ENCODE results near the gene CHD6. TPM values are rescaled to one million over a fixed set of nuclear protein-coding genes. Genes with fewer than 3 reads are reported as not detected.

Gene CHD6
- total and polyA plus RNA-seq, 5 donors from 2014 or later = 33.4 to 87.4 (median 39.7) TPM

DNA sequence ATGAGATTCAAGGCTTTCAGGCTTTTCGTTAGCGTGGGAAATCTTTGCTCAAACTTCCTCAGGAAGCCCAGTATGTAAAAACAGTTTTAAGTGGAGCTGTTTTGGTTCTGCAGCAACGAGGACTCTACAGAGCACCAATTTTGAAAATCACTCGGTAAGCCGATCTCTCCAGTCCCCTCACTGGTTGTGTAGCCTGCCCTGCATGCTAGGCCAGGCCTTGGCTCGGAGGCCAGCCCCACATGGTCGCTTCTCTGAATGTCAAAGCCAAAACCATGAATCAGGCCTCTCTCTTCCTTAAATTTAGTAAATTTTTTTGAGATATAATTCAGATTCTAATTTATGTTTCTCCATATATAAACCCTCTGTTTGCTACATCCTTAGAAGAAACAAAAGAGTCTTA, 108.0 kb downstream of the CHD6 start:
- no peak overlapping the region for H3K4me3 Mint-ChIP-seq
- DNase-seq = no peak
- H3K27me3 ChIP-seq (ENCODE audit: control insufficient read depth, insufficient read depth, low read length) = no peaks in the 10 kb centered on the region
- no peaks in the 10 kb centered on the region for H3K9me3 ChIP-seq (ENCODE audit: control insufficient read depth in 2 of 2, low read length in 2 of 2)
- H3K4me1 ChIP-seq (ENCODE audit: control insufficient read depth, insufficient read depth, low read length, poor library complexity, severe bottlenecking) = no peaks in the 10 kb centered on the region
- no peak overlapping the region for H3K27ac Mint-ChIP-seq
- H3K4me3 ChIP-seq (ENCODE audit: low read depth, low read length) = no peak overlapping the region
- H3K9me3 Mint-ChIP-seq = peaks cover 0 to 5% (median 0%) of the 10 kb centered on the region in 7 donors
- peaks cover 53% of the 10 kb centered on the region for H3K36me3 ChIP-seq (ENCODE audit: control insufficient read depth, insufficient read depth, low read length)
- H3K4me1 Mint-ChIP-seq = peaks cover 8 to 24% (median 17%) of the 10 kb centered on the region in 4 donors
- H3K27ac ChIP-seq (ENCODE audit: insufficient read depth, low read length, poor library complexity, severe bottlenecking) = no peak overlapping the region
- H3K36me3 Mint-ChIP-seq = peaks cover 67% of the 10 kb centered on the region
- ATAC-seq (ENCODE audit: low read depth in 2 of 2) = no peak
- H3K27me3 Mint-ChIP-seq = no peaks in the 10 kb centered on the region

DNA sequence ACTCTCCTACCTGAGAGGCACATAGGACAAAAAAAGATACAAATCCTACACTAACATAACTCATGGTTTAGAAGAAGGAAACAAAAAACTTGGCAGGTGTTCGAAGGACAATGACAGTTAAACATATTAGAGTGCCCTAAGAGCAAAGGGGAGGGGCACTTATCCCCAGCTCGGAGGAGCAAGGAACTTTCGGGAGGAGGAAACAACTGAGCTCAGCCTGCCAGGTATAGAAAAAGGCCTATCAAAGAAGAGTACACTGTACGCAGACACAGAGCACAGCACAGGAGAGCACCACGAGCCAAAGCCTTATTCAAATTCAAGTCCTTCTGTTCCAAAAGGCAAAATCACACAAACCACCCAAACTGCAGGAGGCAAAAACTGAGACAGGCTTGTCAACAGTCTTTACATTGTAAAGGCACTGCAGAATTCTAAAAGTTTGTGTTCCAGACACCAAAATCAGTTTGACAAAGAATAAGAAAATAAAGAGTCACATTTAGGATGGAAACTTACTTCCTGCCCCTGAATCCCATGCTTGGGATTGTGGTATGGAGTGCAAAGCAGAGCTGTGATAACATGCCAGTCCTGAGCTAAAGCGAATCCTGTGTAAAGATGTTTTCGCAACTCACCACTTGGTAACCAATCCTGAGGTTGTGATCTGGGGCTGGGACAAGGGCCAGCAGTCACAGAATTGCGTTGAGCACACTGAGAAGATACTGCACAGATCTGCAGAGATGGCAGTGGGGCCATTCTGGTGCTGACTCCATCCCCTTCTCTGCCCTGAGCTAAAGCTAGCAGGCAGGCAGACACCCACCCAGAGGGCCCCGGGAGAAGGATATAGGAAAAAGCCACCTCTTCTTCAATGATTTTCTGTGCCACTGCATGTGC, 108.6 kb downstream of the CHD6 start:
- H3K36me3 Mint-ChIP-seq = peaks cover 62% of the 10 kb centered on the region
- H3K4me1 Mint-ChIP-seq = peaks cover 5 to 23% (median 17%) of the 10 kb centered on the region in 4 donors
- ATAC-seq (ENCODE audit: low read depth in 2 of 2) = no peak

DNA sequence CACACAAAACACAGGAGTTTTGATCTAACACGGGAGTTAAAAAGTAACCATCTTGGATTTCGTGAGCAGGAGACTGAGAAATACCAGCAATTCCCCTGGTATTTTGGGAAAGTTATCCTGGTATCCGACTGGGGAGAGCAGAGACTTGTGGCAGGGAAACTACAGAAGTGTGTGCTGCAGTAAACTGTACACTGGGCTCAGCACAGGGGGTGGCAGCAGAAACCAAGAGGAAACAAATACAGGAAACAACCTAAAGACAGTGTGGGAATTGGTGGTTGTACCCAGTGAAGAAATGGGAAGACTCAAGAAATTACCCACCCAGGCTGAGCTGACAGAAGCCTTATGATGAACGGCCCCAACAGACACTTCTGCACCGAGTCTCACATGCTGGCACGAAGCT, 109.8 kb downstream of the CHD6 start:
- no peak overlapping the region for H3K4me3 Mint-ChIP-seq
- Histone ChIP-seq H3K4me3 (ENCODE audit: low read depth, low read length) (no peak overlapping the region), H3K4me1 (ENCODE audit: control insufficient read depth, insufficient read depth, low read length, poor library complexity, severe bottlenecking) (no peaks in the 10 kb centered on the region), H3K36me3 (ENCODE audit: control insufficient read depth, insufficient read depth, low read length) (peaks cover 43% of the 10 kb centered on the region), H3K27me3 (ENCODE audit: control insufficient read depth, insufficient read depth, low read length) (no peaks in the 10 kb centered on the region), H3K27ac (ENCODE audit: insufficient read depth, low read length, poor library complexity, severe bottlenecking) (no peak overlapping the region), H3K9me3 (ENCODE audit: control insufficient read depth in 2 of 2, low read length in 2 of 2) (no peaks in the 10 kb centered on the region)
- H3K36me3 Mint-ChIP-seq = peaks cover 55% of the 10 kb centered on the region
- H3K27me3 Mint-ChIP-seq = no peaks in the 10 kb centered on the region
- peaks cover 5 to 24% (median 13%) of the 10 kb centered on the region in 4 donors for H3K4me1 Mint-ChIP-seq
- DNase-seq = no peak
- H3K27ac Mint-ChIP-seq = no peak overlapping the region
- no peak for ATAC-seq (ENCODE audit: low read depth in 2 of 2)
- peaks cover 0 to 5% (median 1%) of the 10 kb centered on the region in 7 donors for H3K9me3 Mint-ChIP-seq

More for the DNA sequence above, 108.6 kb downstream of the CHD6 start:
- Histone ChIP-seq H3K4me3 (ENCODE audit: low read depth, low read length) (no peak overlapping the region), H3K9me3 (ENCODE audit: control insufficient read depth in 2 of 2, low read length in 2 of 2) (no peaks in the 10 kb centered on the region), H3K36me3 (ENCODE audit: control insufficient read depth, insufficient read depth, low read length) (peaks cover 54% of the 10 kb centered on the region), H3K27ac (ENCODE audit: insufficient read depth, low read length, poor library complexity, severe bottlenecking) (no peak overlapping the region), H3K4me1 (ENCODE audit: control insufficient read depth, insufficient read depth, low read length, poor library complexity, severe bottlenecking) (no peaks in the 10 kb centered on the region), H3K27me3 (ENCODE audit: control insufficient read depth, insufficient read depth, low read length) (no peaks in the 10 kb centered on the region)
- no peak for DNase-seq
- H3K4me3 Mint-ChIP-seq = no peak overlapping the region
- no peaks in the 10 kb centered on the region for H3K27me3 Mint-ChIP-seq
- peaks cover 0 to 5% (median 0%) of the 10 kb centered on the region in 7 donors for H3K9me3 Mint-ChIP-seq
- no peak overlapping the region for H3K27ac Mint-ChIP-seq

DNA sequence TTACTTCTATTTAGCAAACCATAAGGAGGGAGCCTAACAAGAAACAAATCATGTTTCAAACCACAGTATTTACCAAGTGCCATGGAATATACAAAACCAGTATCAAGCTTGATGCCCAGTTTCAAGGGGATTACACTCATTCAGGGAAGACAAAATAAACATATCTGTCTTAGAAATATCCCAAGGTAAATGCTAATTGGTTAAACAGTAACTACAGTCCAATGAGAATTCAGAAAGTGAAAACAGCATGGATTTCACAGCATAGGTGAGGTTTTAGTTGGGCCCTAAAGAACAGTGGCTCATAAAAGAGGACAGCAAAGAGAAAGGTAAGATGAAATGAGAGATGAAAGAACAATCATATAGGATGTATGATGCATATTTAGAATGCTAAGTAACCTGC, 110.3 kb downstream of the CHD6 start:
- DNase-seq = no peak
- H3K4me1 Mint-ChIP-seq = peaks cover 5 to 28% (median 13%) of the 10 kb centered on the region in 4 donors

DNA sequence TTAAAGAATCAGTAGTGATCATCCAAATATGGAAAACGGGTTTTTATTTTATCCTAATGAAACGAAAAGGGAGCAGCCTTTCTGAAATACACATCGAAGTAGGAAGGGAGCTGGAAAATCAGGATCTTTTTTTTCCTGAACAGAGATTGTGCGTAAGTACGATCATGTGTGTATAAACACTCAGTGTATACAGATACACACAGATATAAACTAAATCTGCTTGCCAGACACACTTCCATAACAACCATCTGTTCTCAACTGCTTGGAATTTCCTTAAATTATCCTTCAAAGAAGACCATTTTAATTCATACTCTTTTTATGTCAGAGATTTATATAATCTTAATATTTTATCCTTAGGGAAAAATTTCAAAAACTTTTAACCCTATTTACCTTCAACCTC, 110.7 kb downstream of the CHD6 start:
- H3K36me3 Mint-ChIP-seq = peaks cover 48% of the 10 kb centered on the region
- Histone ChIP-seq H3K27ac (ENCODE audit: insufficient read depth, low read length, poor library complexity, severe bottlenecking) (no peak overlapping the region), H3K9me3 (ENCODE audit: control insufficient read depth in 2 of 2, low read length in 2 of 2) (no peaks in the 10 kb centered on the region), H3K36me3 (ENCODE audit: control insufficient read depth, insufficient read depth, low read length) (peaks cover 38% of the 10 kb centered on the region), H3K4me3 (ENCODE audit: low read depth, low read length) (no peak overlapping the region), H3K4me1 (ENCODE audit: control insufficient read depth, insufficient read depth, low read length, poor library complexity, severe bottlenecking) (no peaks in the 10 kb centered on the region), H3K27me3 (ENCODE audit: control insufficient read depth, insufficient read depth, low read length) (no peaks in the 10 kb centered on the region)
- H3K27ac Mint-ChIP-seq = no peak overlapping the region
- H3K27me3 Mint-ChIP-seq = no peaks in the 10 kb centered on the region
- no peak overlapping the region for H3K4me3 Mint-ChIP-seq
- ATAC-seq (ENCODE audit: low read depth in 2 of 2) = no peak
- H3K4me1 Mint-ChIP-seq = peaks cover 5 to 26% (median 13%) of the 10 kb centered on the region in 4 donors
- no peak for DNase-seq
- peaks cover 0 to 5% (median 1%) of the 10 kb centered on the region in 7 donors for H3K9me3 Mint-ChIP-seq

More for the DNA sequence above, 110.3 kb downstream of the CHD6 start:
- Mint-ChIP-seq H3K27ac (no peak overlapping the region), H3K4me3 (no peak overlapping the region), H3K27me3 (no peaks in the 10 kb centered on the region), H3K36me3 (peaks cover 52% of the 10 kb centered on the region), H3K9me3 (peaks cover 0 to 5% (median 1%) of the 10 kb centered on the region in 7 donors)
- H3K9me3 ChIP-seq (ENCODE audit: control insufficient read depth in 2 of 2, low read length in 2 of 2) = no peaks in the 10 kb centered on the region
- no peaks in the 10 kb centered on the region for H3K4me1 ChIP-seq (ENCODE audit: control insufficient read depth, insufficient read depth, low read length, poor library complexity, severe bottlenecking)
- no peak for ATAC-seq (ENCODE audit: low read depth in 2 of 2)
- H3K36me3 ChIP-seq (ENCODE audit: control insufficient read depth, insufficient read depth, low read length) = peaks cover 42% of the 10 kb centered on the region
- no peak overlapping the region for H3K27ac ChIP-seq (ENCODE audit: insufficient read depth, low read length, poor library complexity, severe bottlenecking)
- H3K4me3 ChIP-seq (ENCODE audit: low read depth, low read length) = no peak overlapping the region
- H3K27me3 ChIP-seq (ENCODE audit: control insufficient read depth, insufficient read depth, low read length) = no peaks in the 10 kb centered on the region

DNA sequence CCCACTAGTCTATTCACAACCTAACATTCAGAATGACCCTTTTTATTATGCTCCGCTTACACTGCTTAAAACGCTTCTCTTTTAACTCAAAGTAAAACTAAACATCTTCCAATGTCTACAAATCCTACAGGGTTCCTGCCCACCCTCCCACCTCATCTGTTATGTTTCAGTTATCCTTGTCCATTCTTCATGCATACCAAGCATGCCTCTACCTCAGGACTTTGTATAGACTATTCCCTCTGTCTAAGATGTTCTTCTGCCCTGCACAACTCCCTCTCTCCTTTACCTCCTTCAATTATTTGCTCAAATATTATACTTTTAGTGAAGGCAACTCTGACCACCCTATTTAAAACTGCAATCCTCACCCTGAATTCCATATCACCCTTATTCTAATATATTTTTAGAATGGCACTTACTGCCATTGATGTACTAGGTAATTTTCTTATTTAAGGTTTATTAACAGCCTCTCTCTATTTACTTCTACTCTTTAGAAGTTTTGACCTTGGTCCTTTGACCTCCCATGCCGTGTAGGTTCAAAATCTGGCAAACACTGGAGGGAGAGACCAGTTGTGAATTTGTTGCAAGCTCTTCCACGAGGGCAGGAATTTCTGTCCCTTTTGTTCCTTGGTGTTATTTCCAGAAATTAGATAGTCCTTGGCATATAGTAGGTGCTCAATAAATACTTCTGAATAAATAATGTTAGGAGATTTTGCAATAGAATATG, 111.8 kb downstream of the CHD6 start:
- Histone ChIP-seq H3K36me3 (ENCODE audit: control insufficient read depth, insufficient read depth, low read length) (peaks cover 27% of the 10 kb centered on the region), H3K4me3 (ENCODE audit: low read depth, low read length) (no peak overlapping the region), H3K27me3 (ENCODE audit: control insufficient read depth, insufficient read depth, low read length) (no peaks in the 10 kb centered on the region), H3K27ac (ENCODE audit: insufficient read depth, low read length, poor library complexity, severe bottlenecking) (no peak overlapping the region), H3K9me3 (ENCODE audit: control insufficient read depth in 2 of 2, low read length in 2 of 2) (no peaks in the 10 kb centered on the region), H3K4me1 (ENCODE audit: control insufficient read depth, insufficient read depth, low read length, poor library complexity, severe bottlenecking) (no peaks in the 10 kb centered on the region)
- H3K27me3 Mint-ChIP-seq = no peaks in the 10 kb centered on the region
- H3K36me3 Mint-ChIP-seq = peaks cover 39% of the 10 kb centered on the region
- DNase-seq (no peak), ATAC-seq (ENCODE audit: low read depth in 2 of 2) (no peak)
- H3K9me3 Mint-ChIP-seq = peaks cover 0 to 5% (median 1%) of the 10 kb centered on the region in 7 donors
- no peak overlapping the region for H3K4me3 Mint-ChIP-seq
- H3K27ac Mint-ChIP-seq = no peak overlapping the region
- H3K4me1 Mint-ChIP-seq = peaks cover 5 to 19% (median 11%) of the 10 kb centered on the region in 4 donors

DNA sequence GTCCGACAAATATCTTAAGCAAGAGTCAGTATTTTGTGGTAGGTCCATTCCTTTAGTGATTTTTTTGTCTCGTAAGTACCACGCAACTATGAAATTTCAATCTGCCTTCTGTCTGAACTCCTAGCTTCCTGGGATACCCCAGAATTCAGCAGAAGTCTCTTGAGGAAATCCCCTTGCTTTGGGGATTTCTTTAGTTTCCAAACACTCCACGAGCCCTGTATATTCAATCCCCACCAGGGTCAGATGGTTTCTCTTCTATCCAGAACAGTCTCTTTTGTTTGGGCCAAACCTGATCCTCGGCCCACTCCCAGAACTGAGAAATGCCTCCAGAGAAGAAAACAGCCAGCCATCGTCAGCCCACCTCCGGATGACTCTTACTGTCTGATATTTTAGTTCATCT, 113.0 kb downstream of the CHD6 start:
- no peaks in the 10 kb centered on the region for H3K9me3 ChIP-seq (ENCODE audit: control insufficient read depth in 2 of 2, low read length in 2 of 2)
- H3K4me3 Mint-ChIP-seq = no peak overlapping the region
- H3K36me3 ChIP-seq (ENCODE audit: control insufficient read depth, insufficient read depth, low read length) = peaks cover 15% of the 10 kb centered on the region
- no peaks in the 10 kb centered on the region for H3K27me3 Mint-ChIP-seq
- H3K27me3 ChIP-seq (ENCODE audit: control insufficient read depth, insufficient read depth, low read length) = no peaks in the 10 kb centered on the region
- DNase-seq (no peak), ATAC-seq (ENCODE audit: low read depth in 2 of 2) (no peak)
- H3K4me1 ChIP-seq (ENCODE audit: control insufficient read depth, insufficient read depth, low read length, poor library complexity, severe bottlenecking) = no peaks in the 10 kb centered on the region
- peaks cover 5 to 22% (median 13%) of the 10 kb centered on the region in 4 donors for H3K4me1 Mint-ChIP-seq
- H3K36me3 Mint-ChIP-seq = peaks cover 34% of the 10 kb centered on the region
- H3K4me3 ChIP-seq (ENCODE audit: low read depth, low read length) = no peak overlapping the region
- no peak overlapping the region for H3K27ac ChIP-seq (ENCODE audit: insufficient read depth, low read length, poor library complexity, severe bottlenecking)
- peaks cover 0 to 5% (median 1%) of the 10 kb centered on the region in 7 donors for H3K9me3 Mint-ChIP-seq
- no peak overlapping the region for H3K27ac Mint-ChIP-seq

Data from CD4-positive, CD25-positive, alpha-beta regulatory T cell (primary cell).